Liver (tissue), 9 donors: ENCODE results near the gene ZNF530. TPM values are rescaled to one million over a fixed set of nuclear protein-coding genes. Genes with fewer than 3 reads are reported as not detected.

Experiments
- DNase-seq: peaks from one replicate; pipeline ENCODE4 v3.0.0-alpha.2; 2017; ENCODE audit warnings: low spot score
- H3K27ac ChIP-seq, 2 donors: one replicate each; pipeline ENCODE4 v1.7.0; 2013; ENCODE audit warnings: inconsistent platforms in 2 of 2, low read length in 2 of 2, control low read depth in 1 of 2, low read depth in 1 of 2, mild to moderate bottlenecking in 1 of 2
- H3K27me3 ChIP-seq, 4 donors: one replicate each; pipeline versions ENCODE4 v1.6.1 to v1.7.0; 2013; ENCODE audit warnings: low read length in 3 of 4, inconsistent platforms in 1 of 4, mild to moderate bottlenecking in 1 of 4, moderate library complexity in 1 of 4; ENCODE audit not compliant: control insufficient read depth in 4 of 4, insufficient read depth in 4 of 4
- H3K36me3 ChIP-seq, 4 donors: one replicate each; pipeline versions ENCODE4 v1.6.1 to v1.7.0; 2013; ENCODE audit warnings: low read length in 3 of 4, mild to moderate bottlenecking in 3 of 4, low read depth in 1 of 4, moderate library complexity in 1 of 4; ENCODE audit not compliant: control insufficient read depth in 4 of 4, insufficient read depth in 3 of 4
- H3K4me1 ChIP-seq, 4 donors: one replicate each; pipeline versions ENCODE4 v1.6.1 to v1.7.0; 2013; ENCODE audit warnings: low read length in 3 of 4, mild to moderate bottlenecking in 3 of 4, moderate library complexity in 1 of 4; ENCODE audit not compliant: control insufficient read depth in 4 of 4, insufficient read depth in 4 of 4
- H3K4me3 ChIP-seq, 3 donors: one replicate each; pipeline versions ENCODE4 v1.6.1 to v1.7.0; 2013; ENCODE audit warnings: low read length in 3 of 3, control low read depth in 1 of 3, low read depth in 1 of 3, mild to moderate bottlenecking in 1 of 3
- H3K9ac ChIP-seq, 2 donors: one replicate each; pipeline ENCODE4 v1.7.0; 2013; ENCODE audit warnings: low read length in 2 of 2, mild to moderate bottlenecking in 2 of 2, moderate library complexity in 2 of 2, control low read depth in 1 of 2, low read depth in 1 of 2
- H3K9me3 ChIP-seq, 4 donors: one replicate each; pipeline versions ENCODE4 v1.6.1 to v1.7.0; 2013; ENCODE audit warnings: low read length in 3 of 4; ENCODE audit not compliant: control insufficient read depth in 4 of 4
- ATF3 ChIP-seq: IDR thresholded peaks from 2 replicates; pipeline ENCODE4 v1.6.1; 2016; ENCODE audit warnings: antibody characterized with exemption
- FOXA1 ChIP-seq: IDR thresholded peaks from 2 replicates; pipeline ENCODE4 v1.6.1; 2016; ENCODE audit warnings: antibody characterized with exemption
- FOXA2 ChIP-seq: IDR thresholded peaks from 2 replicates; pipeline ENCODE4 v1.6.1; 2016; ENCODE audit warnings: antibody characterized with exemption
- GABPA ChIP-seq, 2 donors: IDR thresholded peaks in 1 of 2; conservative IDR thresholded peaks in 1 of 2; 2 replicates each; pipeline ENCODE4 v1.6.1; 2016; ENCODE audit warnings: antibody characterized with exemption in 2 of 2, mild to moderate bottlenecking in 1 of 2, moderate library complexity in 1 of 2
- HNF4A ChIP-seq, 2 donors: conservative IDR thresholded peaks; 2 replicates each; pipeline ENCODE4 v1.6.1; 2016; ENCODE audit warnings: antibody characterized with exemption in 2 of 2, mild to moderate bottlenecking in 2 of 2
- HNF4G ChIP-seq: IDR thresholded peaks from 2 replicates; pipeline ENCODE4 v1.6.1; 2016; ENCODE audit warnings: antibody characterized with exemption
- JUND ChIP-seq, 2 donors: IDR thresholded peaks; 2 replicates each; pipeline ENCODE4 v1.6.1; 2016; ENCODE audit warnings: antibody characterized with exemption in 2 of 2
- NR2F2 ChIP-seq: IDR thresholded peaks from 2 replicates; pipeline ENCODE4 v1.6.1; 2016; ENCODE audit warnings: antibody characterized with exemption
- RAD21 ChIP-seq, 2 donors: IDR thresholded peaks; 2 replicates each; pipeline ENCODE4 v1.6.1; 2016; ENCODE audit warnings: antibody characterized with exemption in 2 of 2, mild to moderate bottlenecking in 2 of 2
- RXRA ChIP-seq, 2 donors: IDR thresholded peaks; 2 replicates each; pipeline ENCODE4 v1.6.1; 2017 to 2018; ENCODE audit warnings: antibody characterized with exemption in 2 of 2, mild to moderate bottlenecking in 1 of 2
- SP1 ChIP-seq: IDR thresholded peaks from 2 replicates; pipeline ENCODE4 v1.6.1; 2018; ENCODE audit warnings: antibody characterized with exemption, mild to moderate bottlenecking
- TAF1 ChIP-seq: conservative IDR thresholded peaks from 2 replicates; pipeline ENCODE4 v1.6.1; 2016; ENCODE audit warnings: antibody characterized with exemption, mild to moderate bottlenecking
- YY1 ChIP-seq: IDR thresholded peaks from 2 replicates; pipeline ENCODE4 v1.6.1; 2016; ENCODE audit warnings: antibody characterized with exemption, mild to moderate bottlenecking
- WGBS: extraction: QIAGEN DNeasy Blood & Tissue Kit; methylation state at CpG from one replicate; pipeline ENCODE4 v1.1.7; 2013; 5-methylcytosine and 5-hydroxymethylcytosine counted together
- polyA plus RNA-seq, 2 donors: library from polyadenylated mRNA; stranded (reverse) in 1 of 2; unstranded in 1 of 2; fragments of 200-250 nt in 1 of 2; fragments of >200 nt in 1 of 2; fragmentation: Nextera tagmentation in 1 of 2; extraction: Ambion mirVana in 1 of 2; gene quantifications; one replicate each; pipeline versions ENCODE4 v1.2.1 to v1.2.3, GENCODE V29; 2013 to 2015
- total RNA-seq, 2 donors: library from RNA; depleted of rRNA; stranded (reverse); fragments of >200 nt; gene quantifications; one replicate each; pipeline ENCODE4 v1.2.3, GENCODE V29; 2014
- TF ChIP-seq, protein P1 (sequence below): IDR thresholded peaks from 2 replicates; pipeline ENCODE4 v1.6.1; 2016; ENCODE audit warnings: antibody characterized with exemption
- TF ChIP-seq, protein P2 (sequence below): IDR thresholded peaks from 2 replicates; pipeline ENCODE4 v1.6.1; 2016; ENCODE audit warnings: antibody characterized with exemption, mild to moderate bottlenecking
- TF ChIP-seq, protein P3 (sequence below): fragments of 150-350 bp; IDR thresholded peaks from 2 replicates; pipeline ENCODE4 v1.5.1; 2017; ENCODE audit warnings: improper control_type of control experiment, low read depth, low read length; ENCODE audit not compliant: missing input control
- TF ChIP-seq, protein P4 (sequence below): IDR thresholded peaks from 2 replicates; pipeline ENCODE4 v1.6.1; 2016; ENCODE audit warnings: antibody characterized with exemption
- donor health status: healthy.
- donor health status: healthy.
- donor health status: healthy.
- donor health status: healthy.
- donor health status: healthy.

ZNF530 gene
- total and polyA plus RNA-seq, 4 donors: 0.86 to 7.1 (median 1.4) TPM

DNA sequence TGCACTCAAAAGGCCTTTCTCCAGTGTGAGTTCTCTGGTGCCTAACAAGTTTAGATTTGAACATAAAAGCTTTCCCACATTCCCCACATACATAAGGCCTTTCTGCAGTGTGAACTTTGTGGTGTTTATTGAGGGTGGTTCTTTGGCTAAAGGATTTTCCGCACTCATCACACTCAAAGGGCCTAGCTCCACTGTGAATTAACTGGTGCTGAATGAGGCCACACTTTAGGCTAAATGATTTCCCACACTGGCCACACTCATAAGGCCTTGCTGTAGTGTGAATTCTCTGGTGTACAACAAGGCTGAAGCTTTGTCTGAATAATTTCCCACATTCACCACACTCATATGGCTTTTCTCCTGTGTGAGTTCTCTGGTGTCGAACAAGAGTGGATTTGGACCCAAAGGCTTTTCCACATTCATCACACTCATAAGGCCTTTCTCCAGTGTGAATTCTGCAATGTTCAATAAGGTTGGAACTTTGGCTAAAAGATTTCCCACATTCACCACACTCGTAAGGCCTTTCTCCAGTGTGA is 27.2 kb upstream of the ZNF530 start:
- TF ChIP-seq GABPA (IDR thresholded peaks at IDR 0.05 in 1 of 2, conservative IDR thresholded peaks at IDR 0.05 in 1 of 2): no peak
- TF ChIP-seq SP1: no peak
- TF ChIP-seq RXRA (IDR thresholded peaks at IDR 0.05): no peak
- no peak for TF ChIP-seq FOXA1
- TF ChIP-seq HNF4A (conservative IDR thresholded peaks at IDR 0.05): no peak
- no peak for TF ChIP-seq RAD21 (IDR thresholded peaks at IDR 0.05)
- no peak for TF ChIP-seq ATF3
- TF ChIP-seq NR2F2: no peak
- TF ChIP-seq TAF1: no peak
- no peak for TF ChIP-seq YY1
- H3K36me3 ChIP-seq: peaks cover 10 to 52% (median 50%) of the 10 kb centered on the region in 4 donors
- no peak overlapping the region for H3K9ac ChIP-seq
- peak overlapping the region in 2 of 3 donors; percentile 67 to 73 for H3K4me3 ChIP-seq
- no peaks in the 10 kb centered on the region for H3K27me3 ChIP-seq
- H3K27ac ChIP-seq: no peak overlapping the region
- H3K9me3 ChIP-seq: peaks cover 64 to 94% (median 90%) of the 10 kb centered on the region in 4 donors
- WGBS: 98% methylated on average over 3 of the region's 3 CpGs
- DNase-seq: no peak
- H3K4me1 ChIP-seq: peaks cover 0 to under 1% (median 0%) of the 10 kb centered on the region in 4 donors

DNA sequence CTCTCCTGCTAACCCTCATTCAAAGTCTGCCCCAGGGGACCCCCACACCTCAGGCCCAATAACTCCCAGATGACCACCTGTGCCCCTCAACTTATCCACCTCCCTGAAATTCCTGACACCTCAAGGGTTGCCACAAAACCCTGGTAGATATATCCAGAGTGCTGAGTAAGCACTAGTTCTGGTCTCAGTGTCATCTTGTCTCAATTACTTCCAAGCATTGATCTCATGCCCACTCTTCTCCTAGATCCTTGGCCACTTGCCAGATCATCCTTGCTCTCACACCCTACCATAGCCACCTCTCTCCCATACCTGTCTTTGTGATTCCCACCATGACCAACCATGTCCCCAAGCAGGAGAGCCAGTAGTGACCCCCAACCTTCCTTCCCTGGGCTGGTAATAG is 23.0 kb upstream of the ZNF530 start:
- Histone ChIP-seq H3K36me3 (peaks cover 10 to 52% (median 50%) of the 10 kb centered on the region in 4 donors), H3K27ac (no peak overlapping the region), H3K9ac (no peak overlapping the region), H3K27me3 (no peaks in the 10 kb centered on the region), H3K9me3 (peaks cover 47 to 66% (median 61%) of the 10 kb centered on the region in 4 donors), H3K4me1 (peaks cover 0 to 13% (median 9%) of the 10 kb centered on the region in 4 donors), H3K4me3 (peak overlapping the region in 2 of 3 donors; percentile 51 to 72)
- DNase-seq: no peak
- no peak for TF ChIP-seq NR2F2
- no peak for TF ChIP-seq GABPA (IDR thresholded peaks at IDR 0.05 in 1 of 2, conservative IDR thresholded peaks at IDR 0.05 in 1 of 2)
- no peak for TF ChIP-seq HNF4G
- TF ChIP-seq RXRA (IDR thresholded peaks at IDR 0.05): no peak
- TF ChIP-seq SP1: no peak
- no peak for TF ChIP-seq FOXA2
- TF ChIP-seq RAD21 (IDR thresholded peaks at IDR 0.05): no peak
- TF ChIP-seq FOXA1: no peak
- TF ChIP-seq, protein P1, sequence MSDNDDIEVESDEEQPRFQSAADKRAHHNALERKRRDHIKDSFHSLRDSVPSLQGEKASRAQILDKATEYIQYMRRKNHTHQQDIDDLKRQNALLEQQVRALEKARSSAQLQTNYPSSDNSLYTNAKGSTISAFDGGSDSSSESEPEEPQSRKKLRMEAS: no peak
- TF ChIP-seq, protein P2, sequence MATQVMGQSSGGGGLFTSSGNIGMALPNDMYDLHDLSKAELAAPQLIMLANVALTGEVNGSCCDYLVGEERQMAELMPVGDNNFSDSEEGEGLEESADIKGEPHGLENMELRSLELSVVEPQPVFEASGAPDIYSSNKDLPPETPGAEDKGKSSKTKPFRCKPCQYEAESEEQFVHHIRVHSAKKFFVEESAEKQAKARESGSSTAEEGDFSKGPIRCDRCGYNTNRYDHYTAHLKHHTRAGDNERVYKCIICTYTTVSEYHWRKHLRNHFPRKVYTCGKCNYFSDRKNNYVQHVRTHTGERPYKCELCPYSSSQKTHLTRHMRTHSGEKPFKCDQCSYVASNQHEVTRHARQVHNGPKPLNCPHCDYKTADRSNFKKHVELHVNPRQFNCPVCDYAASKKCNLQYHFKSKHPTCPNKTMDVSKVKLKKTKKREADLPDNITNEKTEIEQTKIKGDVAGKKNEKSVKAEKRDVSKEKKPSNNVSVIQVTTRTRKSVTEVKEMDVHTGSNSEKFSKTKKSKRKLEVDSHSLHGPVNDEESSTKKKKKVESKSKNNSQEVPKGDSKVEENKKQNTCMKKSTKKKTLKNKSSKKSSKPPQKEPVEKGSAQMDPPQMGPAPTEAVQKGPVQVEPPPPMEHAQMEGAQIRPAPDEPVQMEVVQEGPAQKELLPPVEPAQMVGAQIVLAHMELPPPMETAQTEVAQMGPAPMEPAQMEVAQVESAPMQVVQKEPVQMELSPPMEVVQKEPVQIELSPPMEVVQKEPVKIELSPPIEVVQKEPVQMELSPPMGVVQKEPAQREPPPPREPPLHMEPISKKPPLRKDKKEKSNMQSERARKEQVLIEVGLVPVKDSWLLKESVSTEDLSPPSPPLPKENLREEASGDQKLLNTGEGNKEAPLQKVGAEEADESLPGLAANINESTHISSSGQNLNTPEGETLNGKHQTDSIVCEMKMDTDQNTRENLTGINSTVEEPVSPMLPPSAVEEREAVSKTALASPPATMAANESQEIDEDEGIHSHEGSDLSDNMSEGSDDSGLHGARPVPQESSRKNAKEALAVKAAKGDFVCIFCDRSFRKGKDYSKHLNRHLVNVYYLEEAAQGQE: no peak
- no peak for TF ChIP-seq TAF1
- TF ChIP-seq, protein P3, sequence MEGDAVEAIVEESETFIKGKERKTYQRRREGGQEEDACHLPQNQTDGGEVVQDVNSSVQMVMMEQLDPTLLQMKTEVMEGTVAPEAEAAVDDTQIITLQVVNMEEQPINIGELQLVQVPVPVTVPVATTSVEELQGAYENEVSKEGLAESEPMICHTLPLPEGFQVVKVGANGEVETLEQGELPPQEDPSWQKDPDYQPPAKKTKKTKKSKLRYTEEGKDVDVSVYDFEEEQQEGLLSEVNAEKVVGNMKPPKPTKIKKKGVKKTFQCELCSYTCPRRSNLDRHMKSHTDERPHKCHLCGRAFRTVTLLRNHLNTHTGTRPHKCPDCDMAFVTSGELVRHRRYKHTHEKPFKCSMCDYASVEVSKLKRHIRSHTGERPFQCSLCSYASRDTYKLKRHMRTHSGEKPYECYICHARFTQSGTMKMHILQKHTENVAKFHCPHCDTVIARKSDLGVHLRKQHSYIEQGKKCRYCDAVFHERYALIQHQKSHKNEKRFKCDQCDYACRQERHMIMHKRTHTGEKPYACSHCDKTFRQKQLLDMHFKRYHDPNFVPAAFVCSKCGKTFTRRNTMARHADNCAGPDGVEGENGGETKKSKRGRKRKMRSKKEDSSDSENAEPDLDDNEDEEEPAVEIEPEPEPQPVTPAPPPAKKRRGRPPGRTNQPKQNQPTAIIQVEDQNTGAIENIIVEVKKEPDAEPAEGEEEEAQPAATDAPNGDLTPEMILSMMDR: no peak
- no peak for TF ChIP-seq ATF3
- TF ChIP-seq JUND (IDR thresholded peaks at IDR 0.05): no peak
- no peak for TF ChIP-seq YY1
- TF ChIP-seq, protein P4, sequence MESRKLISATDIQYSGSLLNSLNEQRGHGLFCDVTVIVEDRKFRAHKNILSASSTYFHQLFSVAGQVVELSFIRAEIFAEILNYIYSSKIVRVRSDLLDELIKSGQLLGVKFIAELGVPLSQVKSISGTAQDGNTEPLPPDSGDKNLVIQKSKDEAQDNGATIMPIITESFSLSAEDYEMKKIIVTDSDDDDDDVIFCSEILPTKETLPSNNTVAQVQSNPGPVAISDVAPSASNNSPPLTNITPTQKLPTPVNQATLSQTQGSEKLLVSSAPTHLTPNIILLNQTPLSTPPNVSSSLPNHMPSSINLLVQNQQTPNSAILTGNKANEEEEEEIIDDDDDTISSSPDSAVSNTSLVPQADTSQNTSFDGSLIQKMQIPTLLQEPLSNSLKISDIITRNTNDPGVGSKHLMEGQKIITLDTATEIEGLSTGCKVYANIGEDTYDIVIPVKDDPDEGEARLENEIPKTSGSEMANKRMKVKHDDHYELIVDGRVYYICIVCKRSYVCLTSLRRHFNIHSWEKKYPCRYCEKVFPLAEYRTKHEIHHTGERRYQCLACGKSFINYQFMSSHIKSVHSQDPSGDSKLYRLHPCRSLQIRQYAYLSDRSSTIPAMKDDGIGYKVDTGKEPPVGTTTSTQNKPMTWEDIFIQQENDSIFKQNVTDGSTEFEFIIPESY: no peak
